Cardiac septum (tissue), 1 donor: ENCODE results near the gene MROH8. TPM values are rescaled to one million over a fixed set of nuclear protein-coding genes. Genes with fewer than 3 reads are reported as not detected.
"Not testable (repeated sequence)": the region's sequence is repeated elsewhere in the genome, so short reads cannot be mapped to it uniquely, and the experiment has no call there.

ENCODE experiments used
- DNase-seq: peaks from one replicate; pipeline ENCODE4 v3.0.0-alpha.2; 2020; ENCODE audit warnings: low spot score
- intact Hi-C: fragments of 100-400 bp; cut with DNase I; formaldehyde crosslinking; loops from one replicate; pipeline ENCODE4 v1.14.0; 2022
- total RNA-seq: library from RNA; stranded (reverse); fragmentation: NEBNext Ultra II Directional; extraction: Animal tissue kit (Norgen Biotek cat#: 25700); gene quantifications from one replicate; pipeline ENCODE4 v1.2.1, GENCODE V29; 2021
- donor health status: DM: no; HTN: no; CAD: no.

The MROH8 gene
- total RNA-seq, 1 donor from 2014 or later: 3.8 TPM

DNA sequence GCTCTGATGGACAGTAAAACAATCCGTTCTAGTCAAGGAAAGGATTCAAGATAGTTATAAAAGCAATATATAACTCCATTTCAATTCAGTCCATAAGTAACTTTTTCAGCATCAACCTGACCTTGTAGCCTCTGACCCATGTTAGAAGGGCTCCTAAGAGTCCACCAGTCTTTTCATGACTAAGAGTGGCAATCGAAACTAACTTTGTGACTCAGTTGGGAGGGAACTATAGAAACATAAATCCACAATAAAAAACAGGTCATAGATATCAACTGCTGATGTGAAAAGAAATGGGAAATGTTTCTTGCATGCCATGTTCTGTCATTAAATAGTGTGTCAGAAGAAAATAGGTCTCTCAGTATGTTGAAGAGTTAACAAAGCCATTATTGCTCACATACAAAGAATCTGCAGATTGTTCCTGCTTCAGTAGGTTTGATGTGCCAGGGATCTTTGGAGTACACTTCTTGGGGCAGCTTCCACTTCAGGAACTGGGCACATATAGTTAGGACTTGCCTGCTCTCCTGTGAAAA lies 67.4 kb downstream of the MROH8 start:
- intact Hi-C loops: no loop called here
- DNase-seq: no peak

DNA sequence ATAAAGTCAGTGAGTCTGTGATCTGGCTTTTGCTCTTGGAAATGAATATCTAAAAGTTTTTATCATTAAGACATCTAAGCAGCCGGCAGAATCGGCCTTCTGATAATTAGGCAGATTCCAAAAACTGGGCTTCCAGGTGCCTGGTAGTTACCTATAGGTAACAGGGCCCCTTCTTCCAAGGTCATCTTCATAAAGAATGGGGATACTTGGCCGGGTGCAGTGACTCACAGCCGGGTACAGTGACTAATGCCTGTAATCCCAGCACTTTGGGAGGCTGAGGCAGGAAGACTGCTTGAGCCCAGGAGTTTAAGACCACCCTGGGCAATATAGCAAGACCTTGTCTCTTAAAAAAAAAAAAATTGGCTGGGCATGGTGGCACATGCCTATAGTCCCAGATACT lies 70.7 kb downstream of the MROH8 start:
- DNase-seq: no peak
- intact Hi-C loops: no loop called here

DNA sequence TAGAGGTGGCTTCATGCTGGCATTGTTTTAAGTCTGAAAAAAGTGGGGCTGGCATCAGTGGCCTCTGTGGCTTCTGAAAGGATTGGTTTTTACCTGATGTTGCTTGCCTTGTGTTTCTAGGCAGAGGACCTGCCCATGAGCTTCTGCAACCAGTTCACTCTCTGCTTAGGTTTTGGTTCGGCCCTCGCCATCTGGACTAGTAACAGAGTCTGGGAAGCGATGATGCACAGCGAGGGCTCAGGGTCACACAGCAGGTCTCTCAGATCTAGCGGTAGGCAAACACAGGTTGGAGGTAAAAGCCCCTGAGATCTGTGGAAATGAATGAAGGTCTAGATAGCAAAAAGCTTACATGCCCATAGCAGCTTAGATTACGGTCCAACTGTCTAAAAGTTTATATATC lies 76.8 kb downstream of the MROH8 start:
- no peak for DNase-seq
- intact Hi-C loops: no loop called here

DNA sequence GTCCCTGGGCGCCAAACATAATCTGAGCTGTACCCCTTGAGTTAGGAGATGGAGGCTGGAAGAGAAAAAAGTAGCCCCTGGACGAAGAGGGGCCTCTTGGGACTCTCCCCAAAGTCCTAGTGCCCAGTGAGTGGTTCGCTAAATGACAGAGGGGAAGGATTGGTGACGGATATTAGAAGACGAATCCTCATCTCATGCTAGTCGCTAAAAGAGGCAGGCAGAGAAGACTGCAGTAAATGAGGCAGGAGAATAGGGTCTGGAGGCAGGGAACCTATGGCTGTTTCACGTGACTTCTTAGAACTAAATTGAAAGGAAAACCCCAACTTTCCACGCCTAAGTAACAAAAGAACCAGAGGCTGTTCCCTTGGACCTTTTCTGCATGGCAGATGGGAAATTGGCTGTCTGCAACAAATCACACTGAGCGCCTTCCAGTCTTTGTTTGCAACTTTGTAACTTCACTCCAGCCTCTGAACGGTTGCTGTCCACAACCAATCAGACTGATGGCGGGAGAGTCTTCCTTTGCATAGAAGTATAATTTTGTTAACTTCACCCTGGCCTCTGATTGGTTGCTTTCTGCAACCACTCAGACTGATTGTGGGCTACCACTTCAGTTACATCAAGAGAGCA lies 82.8 kb downstream of the MROH8 start:
- DNase-seq: no peak

DNA sequence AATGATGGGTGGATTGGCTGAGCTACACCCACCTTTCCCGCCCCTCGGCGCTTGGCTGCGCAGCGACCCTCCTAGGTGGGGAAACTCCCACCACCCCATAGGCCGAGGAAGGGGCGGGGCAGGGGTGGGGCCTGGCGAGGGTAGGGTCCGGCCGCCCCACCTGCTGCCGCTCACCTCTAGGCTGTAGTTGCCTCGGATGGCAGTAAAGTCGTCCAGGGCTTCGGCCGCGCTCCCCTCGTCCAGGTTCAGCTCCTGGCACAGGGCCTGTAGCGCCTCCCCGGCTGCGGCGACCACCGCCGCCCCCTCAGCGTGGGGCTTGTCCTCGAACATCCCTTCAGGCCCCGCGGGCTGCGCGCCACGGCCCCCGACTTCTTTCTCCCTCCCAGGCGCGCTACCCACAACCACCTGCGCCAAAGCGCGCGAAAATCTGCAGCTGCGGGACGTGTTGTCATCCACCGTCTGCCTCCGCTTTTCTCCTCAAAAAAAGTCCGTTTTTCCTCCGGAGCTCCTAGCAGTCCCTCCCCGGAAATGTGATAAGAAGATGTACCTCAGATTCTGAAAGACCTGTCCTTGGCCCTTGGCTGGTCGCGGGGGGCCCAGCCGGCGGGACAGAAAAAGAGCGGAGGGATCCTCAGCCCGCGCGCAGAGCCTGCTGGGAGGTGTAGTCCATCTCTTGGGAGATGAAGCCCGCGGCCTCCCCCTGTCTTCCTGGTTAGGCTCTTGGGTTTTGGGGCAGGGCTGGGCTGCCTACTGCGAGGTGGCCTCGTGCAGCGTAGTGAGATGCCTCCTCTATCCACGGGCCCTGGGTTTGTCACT lies 83.5 kb downstream of the MROH8 start, which contains the start of gene RBL1:
Gene RBL1 (minus strand): TSS at position 399 of the 816 bp plus-strand sequence. CDS start 69 bp downstream, at position 330.
- DNase-seq: peak; percentile 89
- intact Hi-C loops: loop anchor here (10.0 kb wide), 1 partner anchor 141 kb away; the partner anchor contains the start of gene SAMHD1

More for the DNA sequence above, 82.8 kb downstream of the MROH8 start:
- intact Hi-C loops: loop anchor here (10.0 kb wide), 1 partner anchor 142 kb away; the partner anchor contains the start of gene SAMHD1

DNA sequence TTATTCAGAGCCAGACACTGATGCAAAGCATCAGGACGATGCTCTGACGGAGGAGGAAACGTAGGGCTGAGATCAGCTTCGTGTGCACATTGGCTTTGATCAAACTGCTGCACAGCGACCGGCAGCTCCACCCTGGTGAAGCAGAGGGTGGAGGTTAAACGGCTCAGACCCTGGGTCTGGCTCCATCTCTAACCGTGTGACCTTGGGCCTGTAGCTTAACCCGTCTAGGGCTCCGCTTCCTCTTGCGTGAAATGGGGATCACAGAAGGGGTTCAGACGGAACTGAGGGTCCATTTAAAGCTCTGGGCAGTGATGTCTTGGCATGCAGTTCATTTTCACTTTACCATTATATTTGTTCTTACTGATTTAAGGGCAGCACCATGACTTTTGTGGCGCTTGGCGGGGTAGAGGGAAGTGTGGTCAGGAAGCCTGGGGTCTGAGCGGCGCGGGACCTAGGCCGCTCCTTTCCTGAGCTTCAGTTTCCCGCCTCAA lies 84.2 kb downstream of the MROH8 start:
- intact Hi-C loops: loop anchor here (10.0 kb wide), 1 partner anchor 140 kb away; the partner anchor contains the start of gene SAMHD1
- no peak for DNase-seq

DNA sequence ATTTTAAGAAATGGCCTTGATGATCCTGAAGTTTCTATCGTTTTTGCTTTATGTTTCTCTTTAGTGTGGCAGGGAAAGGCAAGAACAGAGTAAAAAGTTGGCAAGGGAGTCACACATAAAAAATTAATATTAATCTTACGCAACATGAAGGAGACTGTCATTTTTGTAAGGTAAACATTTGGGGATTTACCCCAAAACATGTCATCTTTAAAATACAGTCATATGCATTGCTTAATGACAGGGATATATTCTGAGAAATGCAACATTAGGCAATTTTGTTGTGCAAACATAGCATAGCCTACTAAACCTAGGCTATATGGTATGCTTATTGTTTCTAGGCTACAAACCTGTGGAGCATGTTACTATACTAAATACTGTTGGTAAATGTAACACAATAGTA lies 88.9 kb downstream of the MROH8 start:
- DNase-seq: no peak

DNA sequence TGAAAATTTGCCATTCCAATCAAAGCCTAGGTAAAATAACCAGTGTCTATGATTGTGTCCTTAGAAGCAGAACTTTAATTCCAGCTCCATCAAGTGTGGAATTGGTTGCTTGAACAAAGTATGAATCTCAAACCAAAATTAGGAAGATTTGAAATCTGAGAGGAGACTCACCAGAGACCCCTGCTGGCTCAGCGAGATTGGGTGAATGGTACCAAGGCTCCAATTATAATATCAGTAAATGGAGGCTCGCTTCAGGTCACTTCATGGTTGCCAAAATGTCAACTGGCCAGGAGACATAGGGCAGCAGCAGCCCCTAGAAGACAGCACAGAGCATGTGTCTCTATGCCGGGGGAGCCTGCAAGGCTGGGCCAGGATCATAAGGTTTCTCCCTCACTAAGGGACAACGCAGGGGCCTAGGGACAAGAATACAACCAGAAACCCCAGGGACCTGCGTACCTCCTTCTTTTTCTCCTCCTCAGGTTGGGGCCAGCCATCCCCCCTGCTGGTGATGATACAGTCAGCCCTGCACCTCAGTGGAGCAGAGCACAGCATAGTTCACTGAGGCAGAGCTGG lies 97.5 kb downstream of the MROH8 start:
- intact Hi-C loops: no loop called here
- no peak for DNase-seq

More for the DNA sequence above, 88.9 kb downstream of the MROH8 start:
- intact Hi-C loops: loop anchor here (10.0 kb wide), 1 partner anchor 136 kb away; the partner anchor contains the start of gene SAMHD1

DNA sequence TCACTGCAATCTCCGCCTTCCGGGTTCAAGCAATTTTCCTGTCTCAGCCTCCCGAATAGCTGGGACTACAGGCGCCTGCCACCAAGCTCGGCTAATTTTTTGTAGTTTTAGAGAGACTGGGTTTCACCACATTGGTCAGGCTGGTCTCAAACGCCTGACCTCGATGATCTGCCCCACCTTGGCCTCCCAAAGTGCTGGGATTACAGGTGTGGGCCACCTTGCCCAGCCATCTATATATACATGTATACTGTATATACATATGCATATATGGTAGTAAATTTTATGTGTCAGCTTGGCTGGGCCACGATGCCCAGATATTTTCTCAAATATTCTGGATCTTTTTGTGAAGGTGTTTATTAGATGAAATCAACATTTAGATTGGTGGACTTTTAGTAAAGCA lies 102.3 kb downstream of the MROH8 start:
- intact Hi-C loops: no loop called here
- no peak for DNase-seq

DNA sequence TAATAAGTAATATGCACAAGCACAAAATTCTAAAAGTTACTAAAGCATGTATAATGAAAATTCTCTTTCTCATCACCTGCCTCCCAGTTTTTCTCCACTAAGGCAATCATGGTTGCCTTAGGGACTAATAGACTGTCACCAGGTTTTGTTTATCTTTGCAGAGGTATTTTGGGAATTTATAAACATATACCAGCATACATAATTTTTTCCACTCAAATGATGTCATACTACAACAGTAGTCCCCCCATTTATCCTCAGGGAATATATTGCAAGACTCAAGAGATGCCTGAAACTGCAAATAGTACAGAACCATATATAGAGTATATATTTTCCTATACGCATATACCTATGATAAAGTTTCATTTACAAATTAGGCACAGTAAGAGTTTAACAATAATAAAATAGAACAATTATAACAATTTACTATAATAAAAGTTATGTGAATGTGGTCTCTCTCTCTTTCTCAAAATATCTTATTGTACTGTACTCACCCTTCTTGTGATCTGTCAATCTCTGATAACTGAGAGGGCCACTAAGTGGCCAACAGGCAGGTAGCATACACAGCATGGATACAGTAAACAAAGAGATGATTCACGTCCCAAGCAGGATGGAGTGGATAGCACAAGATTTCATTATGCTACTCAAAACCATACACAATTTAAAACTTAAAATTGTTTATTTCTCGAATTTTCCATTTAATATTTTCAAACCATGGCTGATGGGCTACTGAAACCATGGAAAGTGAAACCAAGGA lies 103.2 kb downstream of the MROH8 start:
- DNase-seq: no peak
- intact Hi-C loops: no loop called here

DNA sequence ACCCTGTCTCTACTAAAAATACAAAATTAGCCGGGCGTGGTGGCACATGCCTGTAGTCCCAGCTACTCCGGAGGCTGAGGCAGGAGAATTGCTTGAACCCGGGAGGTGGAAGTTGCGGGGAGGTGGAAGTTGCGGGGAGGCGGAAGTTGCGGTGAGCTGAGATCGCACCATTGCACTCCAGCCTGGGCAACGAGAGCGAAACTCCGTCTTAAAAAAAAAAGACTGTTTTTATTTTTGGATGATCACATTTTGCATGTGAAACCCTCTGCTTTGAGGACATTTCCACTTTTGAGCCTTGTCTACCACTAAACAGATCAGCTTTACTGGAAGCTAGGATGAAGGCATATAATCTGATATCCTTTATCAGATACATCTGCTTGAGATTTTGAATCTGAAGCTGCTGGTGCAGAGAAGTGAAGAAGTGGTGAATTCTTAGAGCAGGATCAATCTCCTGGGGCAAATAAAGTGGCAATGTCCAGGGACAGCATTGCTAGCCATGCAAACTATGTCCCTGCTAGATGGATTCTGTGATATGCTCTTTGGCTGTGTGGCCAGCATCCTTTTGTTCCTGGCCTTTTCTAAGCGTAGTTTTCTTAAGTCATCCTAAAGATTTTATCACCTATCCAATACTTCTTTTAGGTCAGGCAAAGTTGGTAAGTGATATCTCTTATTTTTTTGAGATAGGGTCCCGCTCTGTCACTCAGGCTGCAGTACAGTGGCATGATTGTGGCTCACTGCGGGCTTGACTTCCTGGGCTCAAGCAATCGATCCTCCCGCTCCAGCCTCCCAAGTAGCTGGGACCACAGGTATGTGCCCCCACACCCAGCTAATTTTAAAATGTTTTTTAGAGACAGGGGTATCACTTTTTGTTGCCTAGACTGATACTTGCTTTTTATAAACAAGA lies 106.8 kb downstream of the MROH8 start:
- no peak for DNase-seq
- intact Hi-C loops: no loop called here

DNA sequence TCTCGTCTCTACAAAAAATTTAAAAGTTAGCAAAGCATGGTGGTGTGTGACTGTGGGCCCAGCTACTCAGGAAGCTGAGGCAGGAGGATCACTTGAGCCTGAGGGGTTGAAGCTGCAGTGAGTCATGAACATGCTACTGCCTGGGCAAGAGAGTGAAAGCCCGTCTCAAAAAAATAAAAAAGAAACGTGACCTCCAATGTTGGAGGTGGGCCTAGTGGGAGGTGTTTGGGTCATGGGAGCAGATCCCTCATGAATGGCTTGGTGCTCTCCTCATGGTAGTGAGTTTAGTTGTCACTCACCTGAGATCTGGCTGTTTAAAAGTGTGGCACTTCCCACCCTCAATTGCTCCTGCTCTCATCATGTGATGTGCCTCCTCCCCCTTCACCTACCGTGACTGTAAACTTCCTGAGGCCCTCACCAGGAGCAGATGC lies 107.9 kb downstream of the MROH8 start:
- DNase-seq: no peak
- intact Hi-C loops: no loop called here

DNA sequence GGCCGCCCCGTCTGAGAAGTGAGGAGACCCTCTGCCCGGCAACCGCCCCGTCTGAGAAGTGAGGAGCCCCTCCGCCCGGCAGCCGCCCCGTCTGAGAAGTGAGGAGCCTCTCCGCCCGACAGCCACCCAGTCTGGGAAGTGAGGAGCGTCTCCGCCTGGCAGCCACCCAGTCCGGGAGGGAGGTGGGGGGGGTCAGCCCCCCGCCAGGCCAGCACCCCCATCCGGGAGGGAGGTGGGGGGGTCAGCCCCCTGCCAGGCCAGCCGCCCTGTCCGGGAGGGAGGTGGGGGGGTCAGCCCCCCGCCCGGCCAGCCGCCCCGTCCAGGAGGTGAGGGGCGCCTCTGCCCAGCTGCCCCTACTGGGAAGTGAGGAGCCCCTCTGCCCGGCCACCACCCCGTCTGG lies 109.8 kb downstream of the MROH8 start:
- DNase-seq, intact Hi-C loops: not testable (repeated sequence)

DNA sequence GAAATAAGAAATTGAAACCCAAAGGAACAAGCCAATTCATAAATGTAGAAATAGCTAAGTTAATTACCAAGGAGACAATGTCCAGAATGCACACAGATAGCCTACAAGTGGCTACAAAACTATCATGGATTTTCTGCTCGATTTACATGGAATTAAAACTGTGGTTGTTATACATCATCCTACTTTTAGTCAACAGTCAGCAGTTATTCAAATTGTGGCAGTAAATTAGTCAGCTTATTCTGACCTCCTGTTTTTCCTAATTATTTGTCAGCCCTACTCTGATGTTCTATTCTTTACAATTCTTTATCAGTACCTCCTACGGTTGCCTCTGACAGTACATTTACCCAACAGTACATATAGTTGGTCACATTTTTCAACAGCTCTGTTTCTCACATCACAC lies 113.2 kb downstream of the MROH8 start:
- DNase-seq: no peak
- intact Hi-C loops: no loop called here

DNA sequence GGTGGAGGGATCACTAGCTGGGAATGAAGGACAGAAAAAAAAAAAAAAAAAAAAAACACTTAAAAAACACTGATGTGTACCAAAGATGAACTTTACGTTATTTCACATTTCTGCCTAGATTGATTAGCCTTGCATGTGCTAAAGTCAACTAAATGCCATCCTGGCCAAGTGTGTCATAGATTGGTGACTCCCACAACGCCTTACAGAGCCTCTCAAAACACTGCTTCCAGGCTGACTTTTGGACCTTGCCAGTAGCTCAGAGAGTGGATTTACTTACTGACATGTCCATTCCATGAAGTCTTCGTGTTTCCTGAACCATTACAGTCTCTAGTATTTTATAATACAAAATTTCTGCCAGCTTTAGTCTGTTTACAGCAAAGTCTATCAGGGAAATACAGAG lies 124.1 kb downstream of the MROH8 start:
- intact Hi-C loops: no loop called here
- DNase-seq: no peak

DNA sequence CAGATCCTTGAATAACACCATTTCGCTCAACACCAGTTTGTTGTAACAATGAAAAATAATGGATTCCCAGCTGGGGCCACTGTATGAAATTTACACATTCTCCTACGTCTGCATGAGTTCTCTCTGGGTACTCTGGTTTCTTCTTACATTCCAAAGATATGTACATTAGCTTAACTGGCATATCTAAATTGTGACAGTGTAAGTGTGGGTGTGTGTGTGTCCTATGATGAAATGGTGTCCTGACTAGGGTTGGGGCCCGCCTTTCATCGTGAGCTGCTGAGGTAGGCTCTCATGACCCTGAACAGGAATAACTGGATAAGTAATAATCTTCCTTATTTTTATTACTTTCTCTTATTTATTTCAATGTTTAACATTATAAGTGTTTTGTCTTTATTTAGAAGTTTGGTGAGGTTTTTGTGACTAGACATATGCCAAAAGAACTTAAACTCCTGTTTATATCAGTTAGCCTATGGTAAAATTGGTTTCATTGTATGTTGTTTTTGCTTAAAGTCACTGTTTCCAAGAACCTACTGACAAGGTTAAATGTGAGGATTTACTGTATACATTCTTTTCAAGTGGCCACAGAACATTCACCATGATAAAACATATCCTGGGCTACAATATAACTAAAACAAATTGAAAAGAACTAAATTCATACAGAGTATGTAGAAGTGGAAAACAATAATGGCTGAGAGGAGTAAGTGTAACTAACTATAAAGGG lies 126.0 kb downstream of the MROH8 start:
- intact Hi-C loops: no loop called here
- DNase-seq: no peak
